ENCODE results near the gene CADPS2. TPM values are rescaled to one million over a fixed set of nuclear protein-coding genes. Genes with fewer than 3 reads are reported as not detected.

Gene CADPS2
- total and polyA plus RNA-seq, 2 donors (not counting 3 experiments of a cell fraction or from before 2014, with no cell fraction given) = 9.5 to 22.6 TPM

DNA sequence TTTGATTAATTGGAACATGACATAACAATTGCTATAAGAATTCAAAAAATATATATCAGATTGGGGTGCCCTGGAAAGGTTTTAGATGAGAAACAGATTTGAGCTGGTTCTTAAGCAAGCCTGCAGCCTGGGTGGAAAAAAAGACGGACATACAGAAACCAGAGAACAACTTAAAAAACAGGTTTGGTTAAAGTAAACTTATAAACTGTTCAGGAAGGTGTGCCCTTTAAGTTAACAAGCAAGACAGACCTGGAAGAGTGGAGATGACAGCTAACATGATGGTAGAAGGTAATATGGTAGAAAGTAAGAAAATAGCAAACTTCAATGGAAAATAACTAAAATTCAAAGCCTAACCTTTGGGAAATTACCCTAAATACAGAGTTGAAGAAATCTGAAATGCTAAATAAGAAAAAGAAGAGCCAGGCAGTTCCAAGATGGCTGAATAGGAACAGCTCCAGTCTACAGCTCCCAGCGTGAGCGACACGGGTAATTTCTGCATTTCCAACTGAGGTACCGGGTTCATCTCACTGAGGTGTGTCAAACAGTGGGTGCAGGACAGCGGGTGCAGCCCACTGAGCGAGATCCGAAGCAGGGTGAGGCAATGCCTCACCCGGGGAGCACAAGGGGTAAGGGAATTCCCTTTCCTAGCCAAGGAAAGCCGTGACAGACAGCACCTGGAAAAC lies 52.2 kb downstream of the CADPS2 start:
- H2AFZ ChIP-seq (ENCODE audit: low read depth, low read length) = no peak overlapping the region
- intact Hi-C loops (cut with micrococcal nuclease) (no loop called here), dilution Hi-C loops (cut with MboI; ENCODE audit: extremely low pct_ligation_motif_present, low sequenced_read_pairs) (no loop called here)
- H4K20me1 ChIP-seq (replicated peaks; ENCODE audit: control insufficient read depth, extremely low read depth, insufficient read depth, low read length) = no peaks in the 10 kb centered on the region
- no peaks in the 10 kb centered on the region for H3K79me2 ChIP-seq (ENCODE audit: control insufficient read depth, insufficient read depth, low read length)
- no peaks in the 10 kb centered on the region for H3K9me3 ChIP-seq (replicated peaks; ENCODE audit: control insufficient read depth, insufficient read depth, low read length)
- no peak overlapping the region for H3K4me2 ChIP-seq (ENCODE audit: insufficient read depth, low read length)
- no peak for DNase-seq (ENCODE audit: low read depth, low spot score)
- ChIA-PET CTCF (interaction anchor here (1.0 kb wide), 1 partner anchor 14 kb away, joined by 3 read pairs; no protein-coding TSS in a partner anchor), POLR2A (no interaction called here)
- H3K36me3 ChIP-seq (ENCODE audit: control insufficient read depth in 2 of 2, extremely low read depth in 1 of 2, insufficient read depth in 2 of 2, low read length in 2 of 2) = no peaks in the 10 kb centered on the region
- no peak overlapping the region for H3K4me3 ChIP-seq (replicated peaks in 1 of 3; ENCODE audit: insufficient read depth in 1 of 3, low read depth in 1 of 3, low read length in 3 of 3)
- TF ChIP-seq MYC (IDR thresholded peaks at IDR 0.05; ENCODE audit: low read depth, low read length) (no peak), JUN (IDR thresholded peaks at IDR 0.05; ENCODE audit: borderline replicate concordance, insufficient read depth, insufficient read length, low read depth) (no peak), POLR2A (IDR thresholded peaks at IDR 0.05; ENCODE audit: low read depth, low read length) (no peak), POLR2AphosphoS5 (IDR thresholded peaks at IDR 0.05; ENCODE audit: insufficient read depth, low read depth, low read length) (no peak), EZH2 (IDR thresholded peaks at IDR 0.05; ENCODE audit: borderline replicate concordance, low read depth, low read length, severe bottlenecking) (no peak), FOS (IDR thresholded peaks at IDR 0.05; ENCODE audit: borderline replicate concordance, insufficient read depth, low read length) (no peak), GATA2 (IDR thresholded peaks at IDR 0.05; ENCODE audit: insufficient read depth, insufficient read length, low read depth, low read length) (no peak)
- TF ChIP-seq, protein P1, sequence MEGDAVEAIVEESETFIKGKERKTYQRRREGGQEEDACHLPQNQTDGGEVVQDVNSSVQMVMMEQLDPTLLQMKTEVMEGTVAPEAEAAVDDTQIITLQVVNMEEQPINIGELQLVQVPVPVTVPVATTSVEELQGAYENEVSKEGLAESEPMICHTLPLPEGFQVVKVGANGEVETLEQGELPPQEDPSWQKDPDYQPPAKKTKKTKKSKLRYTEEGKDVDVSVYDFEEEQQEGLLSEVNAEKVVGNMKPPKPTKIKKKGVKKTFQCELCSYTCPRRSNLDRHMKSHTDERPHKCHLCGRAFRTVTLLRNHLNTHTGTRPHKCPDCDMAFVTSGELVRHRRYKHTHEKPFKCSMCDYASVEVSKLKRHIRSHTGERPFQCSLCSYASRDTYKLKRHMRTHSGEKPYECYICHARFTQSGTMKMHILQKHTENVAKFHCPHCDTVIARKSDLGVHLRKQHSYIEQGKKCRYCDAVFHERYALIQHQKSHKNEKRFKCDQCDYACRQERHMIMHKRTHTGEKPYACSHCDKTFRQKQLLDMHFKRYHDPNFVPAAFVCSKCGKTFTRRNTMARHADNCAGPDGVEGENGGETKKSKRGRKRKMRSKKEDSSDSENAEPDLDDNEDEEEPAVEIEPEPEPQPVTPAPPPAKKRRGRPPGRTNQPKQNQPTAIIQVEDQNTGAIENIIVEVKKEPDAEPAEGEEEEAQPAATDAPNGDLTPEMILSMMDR (IDR thresholded peaks at IDR 0.05; ENCODE audit: extremely low read depth in 1 of 2, insufficient read depth in 1 of 2, low read depth in 1 of 2, low read length in 2 of 2) = no peak
- TF ChIP-seq, protein P2, sequence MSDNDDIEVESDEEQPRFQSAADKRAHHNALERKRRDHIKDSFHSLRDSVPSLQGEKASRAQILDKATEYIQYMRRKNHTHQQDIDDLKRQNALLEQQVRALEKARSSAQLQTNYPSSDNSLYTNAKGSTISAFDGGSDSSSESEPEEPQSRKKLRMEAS (IDR thresholded peaks at IDR 0.05; ENCODE audit: insufficient read depth, insufficient read length) = no peak
- H3K27ac ChIP-seq (ENCODE audit: insufficient read depth, low read depth, low read length) = no peak overlapping the region
- H3K27me3 ChIP-seq (ENCODE audit: control insufficient read depth in 2 of 2, insufficient read depth in 2 of 2, low read length in 2 of 2) = no peaks in the 10 kb centered on the region
- no peaks in the 10 kb centered on the region for H3K4me1 ChIP-seq (ENCODE audit: control insufficient read depth, extremely low read depth, insufficient read depth, low read length)
- H3K9me1 ChIP-seq (replicated peaks; ENCODE audit: control insufficient read depth, extremely low read depth, insufficient read depth, low read length) = no peaks in the 10 kb centered on the region
- no peak for FAIRE-seq
- no TSS peak for BruUV-seq (replicated peaks)
- H3K9ac ChIP-seq (replicated peaks; ENCODE audit: extremely low read depth, insufficient read depth, low read length) = no peak overlapping the region
